T-helper 9 cell (primary cell): Measurements from ENCODE around the gene TTPAL.

Source experiments
- DNase-seq: peaks from one replicate; pipeline ENCODE4 v3.0.0-alpha.2; 2020
- total RNA-seq, 2 donors: gene quantifications; one replicate each; lab custom pipeline; 2026; lab: John Stamatoyannopoulos, UW

Gene TTPAL
- 21.2 to 46.2 reads per million in 2 donors for total RNA-seq

DNA sequence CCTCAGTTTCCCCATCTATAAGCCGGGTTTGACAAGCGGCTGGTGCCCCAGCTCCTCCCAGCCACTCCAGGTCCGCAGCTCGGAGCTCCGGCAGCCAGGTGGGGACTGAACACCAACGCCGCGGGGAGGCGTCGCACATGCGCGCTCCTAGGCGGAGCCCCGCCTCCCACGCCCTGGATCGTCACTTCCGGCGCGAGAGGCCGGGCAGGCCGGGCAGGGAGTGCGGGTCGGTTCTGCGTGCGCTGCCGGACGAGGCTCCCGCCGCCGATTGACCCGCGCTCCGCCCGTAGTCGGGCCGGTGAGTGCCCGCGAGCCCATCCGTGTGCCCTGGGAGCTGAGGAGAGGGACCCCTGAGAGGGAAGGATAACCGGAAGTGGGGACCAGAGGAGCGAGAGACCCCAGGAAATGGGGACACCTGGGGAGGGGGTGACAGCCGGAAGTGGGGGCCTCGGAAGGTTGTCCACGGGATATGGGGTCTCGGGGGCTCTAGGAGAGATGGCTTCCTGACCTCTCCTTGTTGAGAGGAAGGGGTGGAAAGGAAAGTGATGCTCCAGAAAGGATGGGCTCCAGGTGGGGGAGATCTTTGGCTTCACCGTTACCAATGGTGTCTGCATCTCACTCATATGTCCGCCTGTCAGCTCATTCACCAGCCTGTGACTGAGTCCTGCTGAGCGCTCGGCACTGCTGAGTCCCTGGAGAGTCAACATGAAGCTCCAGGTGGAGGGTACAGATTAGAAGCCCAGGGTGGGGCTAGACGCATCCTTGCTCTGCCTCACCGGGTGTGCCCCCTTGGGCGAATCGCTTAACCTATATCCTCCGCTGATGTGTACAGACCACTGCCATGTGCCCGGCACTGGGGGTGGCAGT, at the start of gene TTPAL:
TTPAL (plus strand) TSS at position 181 of the 867 bp plus-strand sequence. CDS start 4,126 bp downstream, outside the sequence.
- DNase-seq: peak; percentile 83

- no peak for DNase-seq
These were observed 49.8 kb upstream of the TTPAL start for GRCh38 chr20:44425923-44426322.

- no peak for DNase-seq
These were observed 48.5 kb upstream of the TTPAL start for GRCh38 chr20:44426879-44427790.

- DNase-seq: no peak
These were observed 47.9 kb upstream of the TTPAL start for GRCh38 chr20:44427804-44428173.

DNA sequence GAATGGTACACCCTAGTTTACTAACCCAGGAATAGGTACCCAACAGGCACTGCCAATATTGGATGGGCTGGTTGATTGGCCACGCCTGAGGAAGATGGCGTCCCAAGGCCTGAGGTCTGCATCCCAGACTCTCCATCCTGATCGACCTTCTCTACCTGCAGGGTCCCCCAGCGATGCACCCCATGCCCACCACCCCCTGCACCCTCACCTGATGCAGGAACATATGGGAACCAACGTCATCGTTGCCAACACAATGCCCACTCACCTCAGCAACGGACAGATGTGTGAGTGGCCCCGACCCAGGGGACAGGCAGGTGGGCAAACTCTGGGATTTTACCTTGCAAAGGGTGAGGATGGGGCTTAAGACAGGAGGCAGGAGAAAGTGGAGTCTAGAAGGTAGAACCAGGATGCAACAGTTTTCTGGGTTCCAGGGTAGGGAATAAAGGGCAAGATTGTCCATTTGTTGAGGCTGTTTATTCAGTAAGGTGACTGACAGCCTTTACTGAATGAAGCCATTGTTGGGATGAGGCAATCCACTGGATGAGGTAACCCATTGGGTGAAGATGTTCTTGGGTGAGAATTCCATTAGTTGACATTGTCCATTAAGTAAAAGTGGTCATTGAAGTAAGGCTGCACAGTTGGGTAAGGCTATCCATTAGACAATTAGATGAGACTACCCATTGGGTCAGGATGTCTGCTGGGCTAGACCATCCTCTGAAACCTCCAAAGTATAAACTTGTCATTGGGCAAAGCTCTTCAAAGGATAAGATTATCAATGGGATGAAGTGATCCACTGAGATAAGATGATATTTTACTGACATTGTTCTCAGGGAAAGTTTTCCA, 47.3 kb upstream of the TTPAL start:
- DNase-seq: no peak

DNA sequence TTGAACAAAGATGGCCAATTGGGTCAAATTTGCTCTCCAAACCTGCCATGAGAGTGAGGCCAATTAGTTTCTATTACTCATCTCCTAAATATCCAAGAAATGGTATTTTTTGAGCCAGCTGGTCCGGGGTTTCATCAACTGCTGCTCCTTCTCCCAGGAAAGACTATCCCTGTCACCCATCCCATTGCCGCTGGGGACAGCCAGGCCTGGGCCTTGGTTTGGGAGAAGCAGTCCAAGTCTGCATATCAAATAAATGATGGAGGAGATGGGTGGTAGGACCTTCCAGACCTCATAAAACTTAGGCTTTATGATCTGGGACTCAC, 46.7 kb upstream of the TTPAL start:
- no peak for DNase-seq

DNA sequence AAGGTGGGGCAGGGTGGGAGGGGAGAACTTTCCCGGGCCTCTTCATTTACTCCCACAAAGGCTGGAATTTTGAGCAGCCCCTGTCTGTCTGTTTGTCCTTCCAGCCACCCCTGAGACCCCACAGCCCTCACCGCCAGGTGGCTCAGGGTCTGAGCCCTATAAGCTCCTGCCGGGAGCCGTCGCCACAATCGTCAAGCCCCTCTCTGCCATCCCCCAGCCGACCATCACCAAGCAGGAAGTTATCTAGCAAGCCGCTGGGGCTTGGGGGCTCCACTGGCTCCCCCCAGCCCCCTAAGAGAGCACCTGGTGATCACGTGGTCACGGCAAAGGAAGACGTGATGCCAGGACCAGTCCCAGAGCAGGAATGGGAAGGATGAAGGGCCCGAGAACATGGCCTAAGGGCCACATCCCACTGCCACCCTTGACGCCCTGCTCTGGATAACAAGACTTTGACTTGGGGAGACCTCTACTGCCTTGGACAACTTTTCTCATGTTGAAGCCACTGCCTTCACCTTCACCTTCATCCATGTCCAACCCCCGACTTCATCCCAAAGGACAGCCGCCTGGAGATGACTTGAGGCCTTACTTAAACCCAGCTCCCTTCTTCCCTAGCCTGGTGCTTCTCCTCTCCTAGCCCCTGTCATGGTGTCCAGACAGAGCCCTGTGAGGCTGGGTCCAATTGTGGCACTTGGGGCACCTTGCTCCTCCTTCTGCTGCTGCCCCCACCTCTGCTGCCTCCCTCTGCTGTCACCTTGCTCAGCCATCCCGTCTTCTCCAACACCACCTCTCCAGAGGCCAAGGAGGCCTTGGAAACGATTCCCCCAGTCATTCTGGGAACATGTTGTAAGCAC, 46.0 kb upstream of the TTPAL start:
- no peak for DNase-seq

DNA sequence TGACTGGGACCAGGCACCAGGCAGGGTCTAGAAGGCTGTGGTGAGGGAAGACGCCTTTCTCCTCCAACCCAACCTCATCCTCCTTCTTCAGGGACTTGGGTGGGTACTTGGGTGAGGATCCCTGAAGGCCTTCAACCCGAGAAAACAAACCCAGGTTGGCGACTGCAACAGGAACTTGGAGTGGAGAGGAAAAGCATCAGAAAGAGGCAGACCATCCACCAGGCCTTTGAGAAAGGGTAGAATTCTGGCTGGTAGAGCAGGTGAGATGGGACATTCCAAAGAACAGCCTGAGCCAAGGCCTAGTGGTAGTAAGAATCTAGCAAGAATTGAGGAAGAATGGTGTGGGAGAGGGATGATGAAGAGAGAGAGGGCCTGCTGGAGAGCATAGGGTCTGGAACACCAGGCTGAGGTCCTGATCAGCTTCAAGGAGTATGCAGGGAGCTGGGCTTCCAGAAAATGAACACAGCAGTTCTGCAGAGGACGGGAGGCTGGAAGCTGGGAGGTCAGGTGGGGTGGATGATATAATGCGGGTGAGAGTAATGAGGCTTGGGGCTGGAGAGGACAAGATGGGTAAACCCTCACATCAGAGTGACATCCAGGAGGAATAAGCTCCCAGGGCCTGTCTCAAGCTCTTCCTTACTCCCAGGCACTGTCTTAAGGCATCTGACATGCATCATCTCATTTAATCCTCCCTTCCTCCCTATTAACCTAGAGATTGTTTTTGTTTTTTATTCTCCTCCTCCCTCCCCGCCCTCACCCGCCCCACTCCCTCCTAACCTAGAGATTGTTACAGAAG, 45.2 kb upstream of the TTPAL start:
- no peak for DNase-seq

DNA sequence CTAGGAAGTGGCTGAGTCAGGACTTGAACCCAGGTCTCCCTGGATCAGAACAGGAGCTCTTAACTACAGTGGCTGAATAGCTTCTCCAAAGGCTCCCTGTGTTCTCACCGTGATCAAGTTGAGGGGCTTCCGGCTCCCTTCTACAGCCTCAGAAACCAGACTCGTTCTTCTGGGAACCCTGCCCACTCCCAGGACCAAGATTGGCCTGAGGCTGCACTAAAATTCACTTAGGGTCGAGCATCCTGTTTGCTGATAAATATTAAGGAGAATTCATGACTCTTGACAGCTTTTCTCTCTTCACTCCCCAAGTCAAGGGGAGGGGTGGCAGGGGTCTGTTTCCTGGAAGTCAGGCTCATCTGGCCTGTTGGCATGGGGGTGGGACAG, 44.6 kb upstream of the TTPAL start:
- DNase-seq: no peak

DNA sequence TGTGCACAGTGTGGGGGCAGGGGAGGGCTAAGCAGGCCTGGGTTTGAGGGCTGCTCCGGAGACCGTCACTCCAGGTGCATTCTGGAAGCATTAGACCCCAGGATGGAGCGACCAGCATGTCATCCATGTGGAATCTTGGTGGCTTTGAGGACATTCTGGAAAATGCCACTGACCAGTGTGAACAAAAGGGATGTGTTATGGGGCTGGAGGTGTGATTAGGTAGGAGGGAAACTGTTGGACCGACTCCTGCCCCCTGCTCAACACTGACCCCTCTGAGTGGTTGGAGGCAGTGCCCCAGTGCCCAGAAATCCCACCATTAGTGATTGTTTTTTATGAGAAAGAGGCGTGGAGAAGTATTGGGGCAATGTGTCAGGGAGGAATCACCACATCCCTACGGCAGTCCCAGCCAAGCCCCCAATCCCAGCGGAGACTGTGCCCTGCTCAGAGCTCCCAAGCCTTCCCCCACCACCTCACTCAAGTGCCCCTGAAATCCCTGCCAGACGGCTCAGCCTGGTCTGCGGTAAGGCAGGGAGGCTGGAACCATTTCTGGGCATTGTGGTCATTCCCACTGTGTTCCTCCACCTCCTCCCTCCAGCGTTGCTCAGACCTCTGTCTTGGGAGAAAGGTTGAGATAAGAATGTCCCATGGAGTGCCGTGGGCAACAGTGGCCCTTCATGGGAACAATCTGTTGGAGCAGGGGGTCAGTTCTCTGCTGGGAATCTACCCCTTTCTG, 44.0 kb upstream of the TTPAL start:
- no peak for DNase-seq

GRCh38 chr20:44432618-44433577, 42.8 kb upstream of the TTPAL start:
- no peak for DNase-seq

- no peak for DNase-seq
These were observed 41.7 kb upstream of the TTPAL start for GRCh38 chr20:44433751-44434538.

- DNase-seq: no peak
These were observed 39.9 kb upstream of the TTPAL start for GRCh38 chr20:44435630-44436335.

- DNase-seq: no peak
These were observed 39.3 kb upstream of the TTPAL start for GRCh38 chr20:44436393-44436792.

DNA sequence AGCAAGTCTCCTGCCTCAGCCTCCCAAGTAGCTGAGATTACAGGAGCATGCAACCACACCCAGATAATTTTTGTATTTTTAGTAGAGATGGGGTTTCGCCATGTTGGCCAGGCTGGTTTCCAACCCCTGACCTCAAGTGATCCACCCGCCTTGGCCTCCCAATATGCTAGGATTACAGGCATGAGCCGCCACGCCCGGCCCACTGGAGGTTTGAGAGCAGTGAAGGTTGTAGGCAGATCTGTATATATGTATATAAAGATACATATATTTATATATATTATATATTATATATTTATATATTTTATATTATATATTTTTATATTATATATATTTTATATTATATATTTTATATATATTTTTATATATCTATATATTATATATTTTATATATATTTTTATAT, 38.2 kb upstream of the TTPAL start:
- no peak for DNase-seq

- no peak for DNase-seq
These were observed 36.9 kb upstream of the TTPAL start for GRCh38 chr20:44438782-44439181.

- DNase-seq: no peak
These were observed 36.4 kb upstream of the TTPAL start for GRCh38 chr20:44439318-44439717.
